PC-9 (cell line): Measurements from ENCODE around the gene CPT1C. TPM values are rescaled to one million over a fixed set of nuclear protein-coding genes. Genes with fewer than 3 reads are reported as not detected.

Experiments used
- BruUV-seq: library from RNA; stranded (reverse); fragments of 400-500 nt; replicated peaks from 2 replicates; lab custom pipeline; 2021; lab: Mats Ljungman, UMichigan
- CTCF ChIA-PET: fragments of 300-600 bp; sonication (Branson Sonifier 250); formaldehyde crosslinking; loops from one replicate; lab custom pipeline; 2022; ENCODE audit warnings: antibody characterized with exemption; lab: Charles Lee
- POLR2A ChIA-PET: fragments of 300-600 bp; sonication (Branson Sonifier 250); formaldehyde crosslinking; loops from one replicate; lab custom pipeline; 2022; ENCODE audit warnings: antibody characterized with exemption; ENCODE audit not compliant: unreplicated experiment; lab: Charles Lee
- DNase-seq, 2 experiments: peaks; one replicate each; pipeline versions ENCODE4 v3.0.0 to v3.0.0-alpha.2; 2015 to 2022; ENCODE audit warnings: mixed read lengths in 1 of 2
- H2AFZ ChIP-seq: fragments of 200-600 bp; sonication (generic); 2 replicates; pipeline ENCODE4 v1.8.1; 2017; ENCODE audit warnings: antibody characterized with exemption
- H3F3A ChIP-seq: fragments of 200-600 bp; sonication (generic); 2 replicates; pipeline ENCODE4 v1.8.1; 2017; ENCODE audit warnings: antibody characterized with exemption, mild to moderate bottlenecking, low read depth; ENCODE audit not compliant: insufficient read depth
- H3K27ac ChIP-seq: fragments of 200-600 bp; sonication (generic); 2 replicates; pipeline ENCODE4 v1.6.1; 2016; ENCODE audit warnings: mixed run types
- H3K27me3 ChIP-seq: fragments of 200-600 bp; sonication (generic); 2 replicates; pipeline ENCODE4 v1.6.1; 2016; ENCODE audit warnings: low read depth, mixed run types; ENCODE audit not compliant: insufficient read depth
- H3K36me3 ChIP-seq: fragments of 200-600 bp; sonication (generic); 2 replicates; pipeline ENCODE4 v1.6.1; 2016; ENCODE audit warnings: low read depth, mixed run types
- H3K4me1 ChIP-seq: fragments of 200-600 bp; sonication (generic); replicated peaks from 2 replicates; pipeline ENCODE4 v1.6.1; 2016; ENCODE audit warnings: mixed run types; ENCODE audit not compliant: insufficient read depth
- H3K4me2 ChIP-seq: fragments of 200-600 bp; sonication (generic); 2 replicates; pipeline ENCODE4 v1.6.1; 2017; ENCODE audit warnings: mixed run types
- H3K4me3 ChIP-seq: fragments of 200-600 bp; sonication (generic); 2 replicates; pipeline ENCODE4 v1.6.1; 2016; ENCODE audit warnings: mixed run types
- H3K79me2 ChIP-seq: fragments of 200-600 bp; sonication (generic); 2 replicates; pipeline ENCODE4 v1.6.1; 2017; ENCODE audit warnings: low read depth, mixed run types
- H3K9me2 ChIP-seq: fragments of 200-600 bp; sonication (generic); 2 replicates; pipeline ENCODE4 v1.8.1; 2017; ENCODE audit warnings: mild to moderate bottlenecking; ENCODE audit not compliant: insufficient read depth
- H3K9me3 ChIP-seq: fragments of 200-600 bp; sonication (generic); 2 replicates; pipeline ENCODE4 v1.8.1; 2016; ENCODE audit warnings: low read depth; ENCODE audit not compliant: insufficient read depth
- H4K20me1 ChIP-seq: fragments of 200-600 bp; sonication (generic); 2 replicates; pipeline ENCODE4 v1.8.1; 2017; ENCODE audit not compliant: insufficient read depth
- CTCF ChIP-seq: fragments of 200-600 bp; sonication (generic); conservative IDR thresholded peaks from 2 replicates; pipeline ENCODE4 v1.6.1; 2017; ENCODE audit warnings: mixed run types, antibody characterized with exemption, mild to moderate bottlenecking, moderate library complexity
- EZH2 ChIP-seq: fragments of 200-600 bp; sonication (generic); IDR thresholded peaks from 2 replicates; pipeline ENCODE4 v1.8.0; 2017; ENCODE audit warnings: antibody characterized with exemption, low read depth
- intact Hi-C: fragments of 100-400 bp; cut with micrococcal nuclease; formaldehyde crosslinking; loops from one replicate; pipeline ENCODE4 v1.10.0; 2022; ENCODE audit not compliant: unreplicated experiment
- total RNA-seq: library from RNA; stranded (reverse); gene quantifications from 2 replicates; pipeline ENCODE4 v1.2.3, GENCODE V29; 2021

Gene CPT1C
- total RNA-seq, 1 experiment from 2014 or later: 1.7 TPM

GRCh38 chr19:49660338-49660961 is 30.5 kb upstream of the CPT1C start:
- TF ChIP-seq EZH2: no peak
- no peak for TF ChIP-seq CTCF
- Histone ChIP-seq H3K4me2 (no peak overlapping the region), H3K27me3 (no peaks in the 10 kb centered on the region), H3K79me2 (peaks cover 27% of the 10 kb centered on the region), H3K4me3 (no peak overlapping the region), H3K4me1 (peaks cover 12% of the 10 kb centered on the region), H3K9me3 (no peaks in the 10 kb centered on the region), H2AFZ (no peak overlapping the region), H3K9me2 (no peaks in the 10 kb centered on the region), H3K36me3 (peaks cover 14% of the 10 kb centered on the region), H3K27ac (peak overlapping the region; percentile 40; the same call in 1 of the 2 replicates), H3F3A (peaks cover 68% of the 10 kb centered on the region), H4K20me1 (peaks cover 44% of the 10 kb centered on the region)
- intact Hi-C loops: no loop called here
- ChIA-PET POLR2A (interaction anchor here (0.7 kb wide), 1 partner anchor 16 kb away, joined by 5 read pairs; no protein-coding TSS in a partner anchor), CTCF (no interaction called here)
- peak in 1 of 2 experiments; percentile 54 for DNase-seq
- BruUV-seq: no TSS peak

GRCh38 chr19:49662011-49662410 is 28.9 kb upstream of the CPT1C start:
- peaks cover 17% of the 10 kb centered on the region for H3K4me1 ChIP-seq
- H3K9me2 ChIP-seq: no peaks in the 10 kb centered on the region
- intact Hi-C loops: no loop called here
- no peak for DNase-seq
- no peak overlapping the region for H3K4me2 ChIP-seq
- H3K36me3 ChIP-seq: peaks cover 14% of the 10 kb centered on the region
- ChIA-PET CTCF (interaction anchor here (0.7 kb wide), 1 partner anchor 16 kb away, joined by 5 read pairs; no protein-coding TSS in a partner anchor), POLR2A (interaction anchor here (0.5 kb wide), 1 partner anchor 21 kb away, joined by 3 read pairs; no protein-coding TSS in a partner anchor)
- no peaks in the 10 kb centered on the region for H3K27me3 ChIP-seq
- no peak overlapping the region for H3K4me3 ChIP-seq
- peaks cover 36% of the 10 kb centered on the region for H4K20me1 ChIP-seq
- H3F3A ChIP-seq: peaks cover 64% of the 10 kb centered on the region
- no TSS peak for BruUV-seq
- TF ChIP-seq CTCF (no peak), EZH2 (no peak)
- H3K9me3 ChIP-seq: no peaks in the 10 kb centered on the region
- H3K79me2 ChIP-seq: peaks cover 40% of the 10 kb centered on the region
- H3K27ac ChIP-seq: no peak overlapping the region
- H2AFZ ChIP-seq: no peak overlapping the region

GRCh38 chr19:49663224-49663623 is 27.7 kb upstream of the CPT1C start:
- H3K4me2 ChIP-seq: peak overlapping the region; percentile 99
- H3K36me3 ChIP-seq: peaks cover 14% of the 10 kb centered on the region
- POLR2A ChIA-PET: interaction anchor here (0.7 kb wide), 1 partner anchor 22 kb away, joined by 12 read pairs; no protein-coding TSS in a partner anchor

More at GRCh38 chr19:49663224-49663623, 27.7 kb upstream of the CPT1C start:
- H4K20me1 ChIP-seq: peaks cover 36% of the 10 kb centered on the region
- intact Hi-C loops: no loop called here
- CTCF ChIA-PET: no interaction called here
- H3K4me3 ChIP-seq: no peak overlapping the region
- BruUV-seq: no TSS peak
- H3K9me3 ChIP-seq: no peaks in the 10 kb centered on the region
- H3F3A ChIP-seq: peaks cover 64% of the 10 kb centered on the region
- peaks cover 21% of the 10 kb centered on the region for H3K4me1 ChIP-seq
- no peaks in the 10 kb centered on the region for H3K9me2 ChIP-seq
- H3K27ac ChIP-seq: no peak overlapping the region
- TF ChIP-seq EZH2 (no peak), CTCF (no peak)
- no peaks in the 10 kb centered on the region for H3K27me3 ChIP-seq
- no peak for DNase-seq
- H2AFZ ChIP-seq: no peak overlapping the region
- peaks cover 44% of the 10 kb centered on the region for H3K79me2 ChIP-seq
